Activated naive CD4-positive, alpha-beta T cell (primary cell): ENCODE results near the gene PTPRT.

ENCODE experiments used
- DNase-seq, 4 experiments: peaks; one replicate each; lab custom pipeline; 2025; lab: John Stamatoyannopoulos, UW

Gene PTPRT

GRCh38 chr20:42376131-42376530, 813.6 kb downstream of the PTPRT start:
- DNase-seq, result no peak

GRCh38 chr20:42373049-42373448, 816.7 kb downstream of the PTPRT start:
- DNase-seq, result no peak

DNA sequence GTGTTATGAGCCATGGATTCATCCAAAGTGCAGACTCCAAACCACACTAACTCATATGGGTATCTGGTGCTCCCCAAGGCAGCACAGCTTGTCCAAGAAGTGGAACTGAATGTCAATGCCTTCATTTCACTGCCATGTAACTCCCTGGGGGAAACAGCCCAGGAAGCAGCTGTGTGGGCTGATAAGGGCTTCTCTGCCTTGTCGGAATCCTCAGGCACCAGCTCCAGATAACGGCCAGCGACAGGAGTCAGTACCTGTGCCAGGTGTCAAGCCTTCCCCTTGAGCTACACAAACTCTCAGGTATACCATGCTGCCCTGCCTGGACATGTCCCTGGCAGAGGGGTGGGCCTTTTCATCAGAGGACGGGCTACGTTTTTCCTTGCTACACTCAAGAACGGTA, 819.6 kb downstream of the PTPRT start:
- no peak for DNase-seq

- DNase-seq, result no peak
Observed at GRCh38 chr20:42368910-42369309, 820.8 kb downstream of the PTPRT start.

- DNase-seq, result no peak
Observed at GRCh38 chr20:42366626-42367025, 823.1 kb downstream of the PTPRT start.

- DNase-seq, result no peak
Observed at GRCh38 chr20:42364446-42364845, 825.3 kb downstream of the PTPRT start.

DNA sequence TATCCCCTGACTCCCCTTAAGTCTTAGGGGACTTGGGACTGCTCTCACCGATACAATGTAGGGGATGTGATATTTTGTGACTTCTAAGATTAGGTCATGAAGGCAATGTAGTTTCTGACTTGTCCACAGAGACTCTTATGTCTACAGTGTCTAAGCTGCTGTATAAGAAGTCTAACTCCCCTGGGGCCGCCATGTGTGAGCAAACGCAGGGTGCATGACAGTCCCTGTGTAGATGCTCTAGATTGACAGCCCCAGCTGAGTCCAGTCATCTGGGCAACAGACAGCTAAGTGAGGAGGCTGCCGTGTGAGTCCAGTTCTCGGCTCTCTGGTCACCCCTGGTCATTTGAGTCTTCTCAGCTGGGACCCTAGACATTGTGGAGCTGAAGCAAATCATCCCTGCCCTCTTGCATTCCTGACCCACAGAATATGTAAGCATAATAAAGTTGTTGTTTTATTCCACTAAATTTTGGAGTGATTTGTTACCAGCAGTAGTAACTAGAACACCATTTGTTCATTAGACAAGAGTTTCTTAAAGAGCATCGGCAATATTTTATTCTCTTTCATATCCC, 828.2 kb downstream of the PTPRT start:
- no peak for DNase-seq

- no peak for DNase-seq
Observed at GRCh38 chr20:42360621-42361020, 829.1 kb downstream of the PTPRT start.

DNA sequence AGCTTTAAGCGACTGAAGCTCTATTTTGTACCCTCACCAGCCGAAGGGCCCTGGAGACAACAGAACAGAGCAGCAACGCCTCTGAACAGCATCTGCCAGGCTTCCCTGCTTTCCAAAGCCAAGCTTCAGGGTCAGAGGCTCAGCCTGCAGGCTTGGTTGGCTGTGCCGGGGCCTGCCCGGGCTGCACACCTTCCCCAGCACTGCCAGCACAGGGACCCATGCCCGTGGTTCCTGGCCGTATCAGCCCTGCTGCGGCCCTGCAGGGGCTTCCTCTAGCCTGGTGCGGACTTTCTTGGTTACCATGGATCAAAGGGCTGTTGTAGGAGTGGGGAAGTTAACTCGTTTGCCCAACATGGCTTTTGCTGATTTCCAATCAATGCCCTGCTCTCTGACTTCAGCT, 830.1 kb downstream of the PTPRT start:
- no peak for DNase-seq

DNA sequence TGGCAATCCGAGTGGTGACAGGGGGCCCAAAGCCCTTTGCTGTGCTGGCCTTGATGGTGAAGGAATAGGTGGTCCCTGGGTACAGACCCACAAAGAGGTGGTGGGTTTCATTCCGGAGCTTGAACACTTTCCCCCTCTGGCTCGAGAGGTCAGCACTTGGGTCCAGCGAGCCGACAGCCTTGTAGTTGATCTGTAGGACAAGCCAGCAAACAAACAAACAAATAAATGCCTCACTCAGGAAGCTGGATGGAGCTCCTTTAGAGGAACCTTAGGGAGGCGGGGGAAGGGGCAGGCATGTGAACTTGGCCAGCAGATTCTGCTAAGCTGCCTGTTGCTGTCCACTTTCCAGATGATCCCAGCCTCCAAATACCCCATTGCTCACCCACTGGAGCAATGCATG, 837.6 kb downstream of the PTPRT start:
- no peak for DNase-seq

GRCh38 chr20:42350521-42350920, 839.2 kb downstream of the PTPRT start:
- no peak for DNase-seq

DNA sequence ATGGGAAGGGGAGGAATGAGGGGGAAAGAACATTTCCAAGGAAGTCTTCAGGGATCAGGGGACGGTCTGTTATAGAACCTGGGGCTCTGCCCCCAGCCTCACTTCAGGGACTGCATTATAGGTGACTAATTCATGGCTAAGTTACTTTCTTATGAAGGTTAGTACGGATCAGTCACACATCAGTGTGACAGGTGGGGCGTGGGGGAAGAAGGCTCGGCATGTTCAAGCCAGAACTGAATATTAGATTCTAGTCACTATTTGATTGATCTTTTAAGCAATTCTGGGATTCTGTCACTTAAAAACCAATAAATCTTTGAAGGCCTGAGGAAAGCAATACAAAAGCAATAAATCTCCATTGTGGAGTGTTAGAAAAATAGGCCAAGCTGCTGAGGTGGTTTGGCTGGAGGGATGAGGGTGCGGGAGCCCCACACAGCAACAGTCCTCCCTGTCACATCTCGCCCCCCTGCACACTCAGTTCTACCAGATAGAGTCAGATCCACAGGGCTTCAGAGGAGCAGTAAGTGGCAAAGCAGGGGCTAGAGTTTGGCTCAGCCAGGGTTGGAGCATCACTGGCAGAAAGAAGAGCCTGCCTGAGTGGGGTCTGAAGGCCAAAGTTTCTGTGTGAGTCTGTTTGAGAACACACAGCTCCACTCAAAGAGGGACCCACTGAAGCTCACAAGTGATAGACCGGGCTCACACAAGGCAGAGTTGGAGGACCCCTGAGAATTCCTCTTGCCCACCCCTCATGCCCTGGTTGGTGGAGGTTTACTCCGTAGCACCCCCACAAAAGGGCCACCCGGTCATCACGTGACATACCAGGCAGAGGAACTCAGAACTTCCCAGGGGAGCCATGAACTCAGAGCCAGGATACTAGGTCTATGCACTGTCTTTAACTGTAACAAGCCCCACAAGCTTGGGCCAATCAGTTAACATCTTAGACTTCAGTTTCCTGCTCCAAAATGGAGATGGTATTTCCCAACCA, 843.2 kb downstream of the PTPRT start:
- DNase-seq, result no peak

DNA sequence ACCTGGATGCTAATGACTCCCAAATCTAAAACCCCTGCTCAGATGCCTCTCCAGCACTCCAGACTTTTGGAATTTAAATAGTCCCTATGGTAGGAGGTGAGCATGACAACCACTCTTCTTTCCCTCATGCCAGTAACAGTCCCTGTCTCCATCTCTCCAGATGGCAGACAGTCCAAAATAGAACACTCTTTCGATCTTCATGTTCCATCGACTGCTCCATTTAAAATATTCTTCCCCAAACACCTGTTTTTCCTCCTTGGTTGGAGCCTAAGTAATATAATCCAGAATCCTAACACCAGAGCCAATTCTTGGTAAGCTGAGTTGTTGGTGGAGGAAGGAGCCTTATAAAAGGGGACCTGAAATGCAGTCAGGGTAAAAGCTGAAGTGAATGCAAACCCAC, 848.1 kb downstream of the PTPRT start:
- no peak for DNase-seq

GRCh38 chr20:42340368-42340767, 849.3 kb downstream of the PTPRT start:
- DNase-seq, result no peak

GRCh38 chr20:42338294-42339201, 851.2 kb downstream of the PTPRT start:
- no peak for DNase-seq

- DNase-seq, result no peak
Observed at GRCh38 chr20:42336576-42336975, 853.1 kb downstream of the PTPRT start.

DNA sequence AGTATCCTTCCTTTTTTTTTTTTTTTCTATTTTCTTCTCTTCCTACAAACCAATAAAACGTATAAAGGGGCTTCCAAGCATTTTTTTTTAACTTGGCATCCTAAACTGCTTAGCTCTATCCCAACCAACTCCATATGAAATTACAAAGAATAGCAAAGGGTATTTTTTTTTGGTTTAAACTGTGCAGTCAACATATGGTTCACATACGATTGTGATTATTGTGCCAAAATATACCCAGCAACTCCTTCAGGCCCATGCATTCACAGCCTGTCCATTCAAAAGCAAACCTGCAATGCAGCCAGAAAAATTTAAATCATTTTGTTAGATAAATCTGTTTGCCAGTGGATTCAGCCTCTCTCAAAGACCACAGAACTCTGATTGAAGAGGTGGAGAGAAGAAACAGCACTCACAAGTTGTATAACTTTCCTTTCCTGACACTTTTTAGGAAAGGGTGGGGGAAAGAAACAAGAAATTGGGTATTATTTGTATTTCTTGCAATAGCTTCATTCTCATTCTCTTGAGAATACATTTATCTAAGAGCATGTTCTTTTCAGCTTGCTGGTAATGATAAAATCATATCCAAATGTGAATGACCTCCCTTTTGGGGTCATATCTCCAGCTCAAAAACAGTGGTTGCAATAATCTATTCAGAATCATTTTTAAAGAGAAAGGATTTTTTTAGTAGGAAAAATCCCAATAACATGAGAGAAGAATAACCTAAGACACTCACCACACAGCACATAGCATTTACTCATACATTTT, 870.3 kb downstream of the PTPRT start:
- DNase-seq, result no peak

DNA sequence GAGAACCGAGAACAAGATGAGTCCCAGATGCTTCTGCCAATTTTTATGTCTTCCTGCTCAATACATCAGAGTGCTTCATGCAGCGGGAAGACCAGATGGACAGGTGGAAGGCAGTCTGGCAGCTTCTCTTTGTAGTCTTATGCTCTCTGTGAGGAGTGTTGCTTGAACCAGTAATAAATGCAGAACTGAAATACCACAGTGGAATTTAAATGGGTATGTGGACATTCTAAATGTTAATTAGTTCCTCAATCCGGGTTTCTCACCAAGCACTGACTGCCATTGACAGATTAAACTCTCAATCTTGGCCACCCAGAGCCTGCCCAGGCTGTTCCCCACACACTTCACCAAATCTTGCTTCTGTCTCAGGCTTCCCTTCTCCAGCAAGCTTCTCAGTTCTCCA, 876.0 kb downstream of the PTPRT start:
- no peak for DNase-seq

DNA sequence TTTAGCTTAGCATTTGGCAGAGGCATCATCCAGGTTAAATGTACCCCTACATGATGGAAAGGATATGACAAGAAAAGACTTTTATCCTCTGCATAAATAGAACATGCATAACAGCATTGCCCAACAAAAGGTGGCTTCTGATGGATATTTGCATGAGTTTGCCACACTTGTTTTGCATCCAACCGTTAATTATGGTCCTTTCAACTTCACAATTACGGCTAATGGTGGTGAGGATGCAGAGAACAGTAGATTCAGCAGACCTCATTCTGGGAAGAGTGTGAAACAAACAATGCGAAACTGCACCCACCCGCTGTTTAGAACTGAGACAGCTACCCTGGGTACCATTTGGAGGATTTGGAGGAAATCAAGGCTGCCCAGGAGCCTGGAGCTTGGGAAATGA, 880.7 kb downstream of the PTPRT start:
- DNase-seq, result no peak

- DNase-seq, result no peak
Observed at GRCh38 chr20:42308171-42308570, 881.5 kb downstream of the PTPRT start.

GRCh38 chr20:42295592-42295991, 894.1 kb downstream of the PTPRT start:
- no peak for DNase-seq

DNA sequence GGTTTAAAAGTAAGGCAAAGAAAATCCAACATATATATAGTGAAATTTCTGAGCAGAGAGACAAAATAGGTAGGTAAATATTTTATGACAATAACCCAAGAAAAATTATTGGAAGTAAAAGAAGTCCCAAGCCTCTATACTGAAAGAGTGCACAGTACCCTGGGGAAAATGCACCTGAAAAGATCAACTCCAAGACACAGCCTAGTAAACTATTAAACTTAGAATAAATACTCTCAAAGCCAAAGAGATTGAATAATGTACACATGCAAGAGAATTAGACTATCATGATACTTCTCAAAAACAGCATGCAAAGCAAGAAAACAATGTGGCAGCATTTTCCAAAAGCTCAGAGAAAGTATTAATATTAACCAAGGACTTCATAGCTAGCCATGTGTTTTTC, 894.7 kb downstream of the PTPRT start:
- DNase-seq, result no peak
